HG02571 (cell line): ENCODE results near the gene OTUD1.

Experiments
- ATAC-seq: cut with Tn5 transposase; IDR thresholded peaks from one replicate; pipeline ENCODE4 v1.9.1; 2021; ENCODE audit warnings: mild to moderate bottlenecking, moderate library complexity; ENCODE audit not compliant: unreplicated experiment

Gene OTUD1

DNA sequence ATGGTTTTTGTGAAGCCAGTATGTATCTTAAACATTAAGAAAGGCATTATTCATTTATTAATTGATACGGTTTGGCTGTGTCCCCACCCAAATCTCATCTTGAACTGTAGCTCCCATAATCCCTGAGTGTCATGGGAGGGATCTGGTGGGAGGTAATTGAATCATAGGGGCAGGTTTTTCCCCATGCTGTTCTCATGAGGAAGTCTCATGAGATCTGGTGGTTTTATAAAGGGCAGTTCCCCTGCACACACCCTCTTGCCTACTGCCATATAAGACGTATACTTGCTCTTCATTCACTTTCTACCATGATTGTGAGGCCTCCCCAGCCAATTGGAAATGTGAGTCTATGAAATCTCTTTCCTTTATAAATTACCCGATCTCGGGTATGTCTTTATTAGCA is 28.1 kb downstream of the OTUD1 start:
- ATAC-seq, result no peak

- ATAC-seq, result no peak
Observed at GRCh38 chr10:23467548-23467947, 28.7 kb downstream of the OTUD1 start.

- no peak for ATAC-seq
Observed at GRCh38 chr10:23469596-23470237, 30.8 kb downstream of the OTUD1 start.

DNA sequence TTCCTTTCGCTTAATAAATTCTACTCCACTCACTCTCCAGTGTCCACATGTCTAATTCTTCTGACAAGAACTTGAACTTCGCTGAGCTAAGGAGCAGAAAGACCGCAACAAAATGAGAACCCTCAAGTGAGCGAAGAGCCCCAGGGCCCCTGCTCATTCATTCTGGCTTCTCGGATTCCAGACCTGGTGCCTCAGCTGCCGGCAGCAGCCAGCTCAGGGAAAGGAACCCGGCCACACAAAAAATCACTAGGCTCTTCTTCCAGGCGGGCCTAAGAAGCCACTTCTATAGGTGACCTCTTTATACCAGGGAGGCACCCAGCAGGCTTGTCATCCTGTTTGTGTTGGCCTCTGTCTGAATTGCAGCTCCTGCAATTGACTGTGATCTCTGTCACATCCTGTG is 33.3 kb downstream of the OTUD1 start:
- no peak for ATAC-seq

GRCh38 chr10:23474081-23474480 is 35.2 kb downstream of the OTUD1 start:
- no peak for ATAC-seq

DNA sequence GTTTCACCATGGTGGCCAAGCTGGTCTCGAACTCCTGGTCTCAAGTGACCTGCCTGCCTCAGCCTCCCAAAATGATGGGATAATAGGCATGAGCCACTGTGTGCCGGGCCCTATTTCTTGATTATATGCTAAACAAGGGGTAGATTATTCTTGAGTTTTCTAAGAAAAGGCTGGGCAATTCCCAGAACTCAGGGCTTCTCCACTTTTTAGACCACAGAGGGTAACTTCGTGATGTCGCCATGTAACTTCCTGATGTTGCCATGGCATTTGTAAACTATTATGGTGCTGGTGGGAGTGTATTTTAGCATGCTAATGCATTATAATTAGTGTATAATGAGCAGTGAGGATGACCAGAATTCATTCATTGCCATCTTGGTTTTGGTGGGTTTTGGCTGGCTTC is 35.8 kb downstream of the OTUD1 start:
- ATAC-seq, result no peak

DNA sequence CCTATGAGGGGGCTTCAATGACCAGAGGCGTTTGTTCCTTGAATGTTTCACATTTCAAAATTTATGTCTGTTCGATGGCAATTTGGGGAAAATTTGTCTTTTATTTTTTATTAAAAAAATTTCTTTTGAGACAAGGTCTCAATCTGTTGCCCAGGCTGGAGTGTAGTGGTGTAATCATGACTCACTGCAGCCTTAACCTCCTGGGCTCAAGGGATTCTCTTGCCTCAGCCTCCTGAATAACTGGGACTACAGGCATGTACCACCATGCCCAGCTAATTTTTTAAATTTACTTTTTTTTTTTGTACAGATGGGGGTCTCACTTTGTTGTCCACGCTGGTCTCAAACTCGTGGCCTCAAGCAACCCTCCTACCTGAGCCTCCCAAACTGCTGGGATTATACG is 39.7 kb downstream of the OTUD1 start:
- ATAC-seq, result no peak

- ATAC-seq, result no peak
Observed at GRCh38 chr10:23479798-23480473, 41.1 kb downstream of the OTUD1 start.

GRCh38 chr10:23481363-23481961 is 42.6 kb downstream of the OTUD1 start:
- ATAC-seq, result no peak

- ATAC-seq, result no peak
Observed at GRCh38 chr10:23490115-23490514, 51.2 kb downstream of the OTUD1 start.
